ENCODE data around the gene GABBR2. TPM values are rescaled to one million over a fixed set of nuclear protein-coding genes. Genes with fewer than 3 reads are reported as not detected.

The GABBR2 gene
- total RNA-seq, 3 donors from 2014 or later, result not detected

GRCh38 chr9:98247831-98248657 lies 460.7 kb downstream of the GABBR2 start:
- no peaks in the 10 kb centered on the region for H3K27me3 Mint-ChIP-seq (ENCODE audit: low read depth)
- DNase-seq, result no peak
- ATAC-seq, result no peak
- no peaks in the 10 kb centered on the region for H3K9me3 Mint-ChIP-seq
- peaks cover 16% of the 10 kb centered on the region for H3K4me1 Mint-ChIP-seq (ENCODE audit: low read depth)
- no peak overlapping the region for H3K4me3 Mint-ChIP-seq
- peaks cover 12% of the 10 kb centered on the region for H3K36me3 Mint-ChIP-seq (ENCODE audit: insufficient read depth)

- H3K9me3 Mint-ChIP-seq, result no peaks in the 10 kb centered on the region
- H3K36me3 Mint-ChIP-seq (ENCODE audit: insufficient read depth), result peaks cover 6% of the 10 kb centered on the region
- H3K4me3 Mint-ChIP-seq, result no peak overlapping the region
- no peaks in the 10 kb centered on the region for H3K4me1 Mint-ChIP-seq (ENCODE audit: low read depth)
- DNase-seq, result no peak
- ATAC-seq, result no peak
- H3K27me3 Mint-ChIP-seq (ENCODE audit: low read depth), result no peaks in the 10 kb centered on the region
These were observed 466.3 kb downstream of the GABBR2 start for GRCh38 chr9:98242426-98242825.

GRCh38 chr9:98241357-98242300 lies 467.1 kb downstream of the GABBR2 start:
- Mint-ChIP-seq H3K9me3 (no peaks in the 10 kb centered on the region), H3K4me1 (ENCODE audit: low read depth) (no peaks in the 10 kb centered on the region), H3K4me3 (no peak overlapping the region), H3K36me3 (ENCODE audit: insufficient read depth) (peaks cover 6% of the 10 kb centered on the region), H3K27me3 (ENCODE audit: low read depth) (no peaks in the 10 kb centered on the region)
- ATAC-seq (no peak), DNase-seq (no peak)

GRCh38 chr9:98240475-98240874 lies 468.3 kb downstream of the GABBR2 start:
- ATAC-seq, result no peak
- no peaks in the 10 kb centered on the region for H3K27me3 Mint-ChIP-seq (ENCODE audit: low read depth)
- H3K4me3 Mint-ChIP-seq, result no peak overlapping the region
- DNase-seq, result no peak
- peaks cover 8% of the 10 kb centered on the region for H3K36me3 Mint-ChIP-seq (ENCODE audit: insufficient read depth)
- H3K4me1 Mint-ChIP-seq (ENCODE audit: low read depth), result no peaks in the 10 kb centered on the region
- H3K9me3 Mint-ChIP-seq, result no peaks in the 10 kb centered on the region

Other genes starting within 250 kb of the GABBR2 start
- gene ANKS6, start 87.6 kb upstream of the GABBR2 start, total RNA-seq, result 10 to 100 TPM; 15.3 to 18.5 (median 16.3) TPM
- 1 to 10 TPM; 1.7 to 3.7 (median 3.5) TPM for gene GALNT12, start 98.7 kb upstream of the GABBR2 start, total RNA-seq
- gene COL15A1, start 235.0 kb upstream of the GABBR2 start, total RNA-seq, result under 1 TPM; 0.05 to 0.16 (median 0.10) TPM

All from activated T-cell treated with anti-CD3 and anti-CD28 coated beads, Interleukin-2, amount 50 U/mL, for 4 hours (primary cell).